ENCODE measurements around the gene GNAI1. TPM values are rescaled to one million over a fixed set of nuclear protein-coding genes. Genes with fewer than 3 reads are reported as not detected.

Gene GNAI1
- total and polyA plus RNA-seq, 10 of the 15 experiments (the other 5 are each of a cell fraction or from before 2014, with no cell fraction given), result not detected

DNA sequence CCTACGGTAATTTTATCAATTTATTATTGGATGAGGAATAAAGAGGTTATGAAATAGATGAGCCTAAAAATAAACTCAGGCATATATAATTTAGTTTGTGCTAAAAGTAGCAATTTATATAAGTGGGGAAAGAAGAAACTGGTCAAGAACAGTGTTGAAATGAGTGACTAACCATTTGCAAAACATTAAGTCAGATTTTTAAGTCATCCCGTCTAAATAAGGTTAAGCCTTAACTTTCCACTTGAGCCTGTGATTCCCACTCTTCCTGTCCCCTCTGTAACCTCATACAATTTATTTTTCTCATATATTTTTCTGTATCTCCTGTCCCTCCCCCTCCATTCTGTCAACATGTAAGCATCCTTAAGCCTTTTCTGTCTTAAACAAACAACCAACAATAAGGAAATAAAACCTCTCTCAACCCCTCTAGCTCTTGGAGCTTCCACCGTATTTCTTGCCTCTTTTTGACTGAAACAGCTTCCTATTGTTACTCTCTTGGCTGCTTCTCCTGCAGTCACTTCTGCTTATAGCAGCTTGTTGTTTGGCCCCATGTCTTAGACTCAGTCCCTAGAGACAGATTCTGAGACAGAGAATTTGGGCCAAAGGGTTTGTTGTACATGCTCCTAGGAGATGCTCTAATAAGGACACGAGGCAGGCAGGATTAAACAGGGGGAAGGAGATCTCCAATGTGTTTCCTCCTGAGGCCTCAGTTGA lies 109.7 kb downstream of the GNAI1 start:
- Histone ChIP-seq H4K20me1 (ENCODE audit: control insufficient read depth, insufficient read depth) (no peaks in the 10 kb centered on the region), H3K27me3 (replicated peaks in 1 of 2; ENCODE audit: control insufficient read depth in 2 of 2, insufficient read depth in 2 of 2, low read length in 1 of 2) (no peaks in the 10 kb centered on the region), H3K9ac (ENCODE audit: control insufficient read depth, insufficient read depth, low read length) (no peak overlapping the region), H3K4me3 (no peak overlapping the region), H3K4me1 (ENCODE audit: control insufficient read depth, insufficient read depth, low read length) (no peaks in the 10 kb centered on the region), H3K27ac (ENCODE audit: control insufficient read depth, insufficient read depth) (no peak overlapping the region), H2AFZ (ENCODE audit: control insufficient read depth, low read depth, low read length) (no peak overlapping the region), H3K36me3 (ENCODE audit: control insufficient read depth in 2 of 2, insufficient read depth in 2 of 2, low read length in 1 of 2) (no peaks in the 10 kb centered on the region), H3K9me3 (replicated peaks; ENCODE audit: control insufficient read depth, insufficient read depth, low read length) (no peaks in the 10 kb centered on the region), H3K79me2 (ENCODE audit: control insufficient read depth, insufficient read depth, low read length) (no peaks in the 10 kb centered on the region), H3K4me2 (ENCODE audit: control insufficient read depth, insufficient read depth) (no peak overlapping the region)
- FAIRE-seq, result no peak
- no peak for ATAC-seq
- RAD21 ChIA-PET (ENCODE audit: unreplicated experiment), result no interaction called here
- intact Hi-C loops (cut with micrococcal nuclease; ENCODE audit: unreplicated experiment) (no loop called here), in situ Hi-C loops (cut with MboI) (no loop called here)
- POLR2A ChIA-PET, result no interaction called here
- TF ChIP-seq CHD4 (IDR thresholded peaks at IDR 0.05) (no peak), ZBED1 (IDR thresholded peaks at IDR 0.05; ENCODE audit: borderline replicate concordance) (no peak), MTA3 (IDR thresholded peaks at IDR 0.05; ENCODE audit: borderline replicate concordance, low read length) (no peak), EZH2 (IDR thresholded peaks at IDR 0.05; ENCODE audit: borderline replicate concordance, control insufficient read depth, low read depth, low read length) (no peak), TCF3 (IDR thresholded peaks at IDR 0.05; ENCODE audit: borderline replicate concordance, insufficient read depth, low read depth, low read length) (no peak), EGR1 (IDR thresholded peaks at IDR 0.05; ENCODE audit: borderline replicate concordance in 1 of 2, low read depth in 2 of 2, low read length in 2 of 2) (no peak), CBX3 (IDR thresholded peaks at IDR 0.05; ENCODE audit: borderline replicate concordance, low read depth) (no peak), SMARCA5 (IDR thresholded peaks at IDR 0.05) (no peak), STAT1 (conservative IDR thresholded peaks at IDR 0.05) (no peak), NFIC (IDR thresholded peaks at IDR 0.05; ENCODE audit: low read depth, low read length) (no peak), MYC (IDR thresholded peaks at IDR 0.05; ENCODE audit: insufficient read depth, insufficient read length, insufficient replicate concordance, low read length, severe bottlenecking) (no peak), SUZ12 (IDR thresholded peaks at IDR 0.05; ENCODE audit: unreplicated experiment) (no peak)
- TF ChIP-seq, protein P1, sequence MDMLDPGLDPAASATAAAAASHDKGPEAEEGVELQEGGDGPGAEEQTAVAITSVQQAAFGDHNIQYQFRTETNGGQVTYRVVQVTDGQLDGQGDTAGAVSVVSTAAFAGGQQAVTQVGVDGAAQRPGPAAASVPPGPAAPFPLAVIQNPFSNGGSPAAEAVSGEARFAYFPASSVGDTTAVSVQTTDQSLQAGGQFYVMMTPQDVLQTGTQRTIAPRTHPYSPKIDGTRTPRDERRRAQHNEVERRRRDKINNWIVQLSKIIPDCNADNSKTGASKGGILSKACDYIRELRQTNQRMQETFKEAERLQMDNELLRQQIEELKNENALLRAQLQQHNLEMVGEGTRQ (IDR thresholded peaks at IDR 0.05; ENCODE audit: borderline replicate concordance, low read depth, low read length), result no peak
- TF ChIP-seq, protein P2, sequence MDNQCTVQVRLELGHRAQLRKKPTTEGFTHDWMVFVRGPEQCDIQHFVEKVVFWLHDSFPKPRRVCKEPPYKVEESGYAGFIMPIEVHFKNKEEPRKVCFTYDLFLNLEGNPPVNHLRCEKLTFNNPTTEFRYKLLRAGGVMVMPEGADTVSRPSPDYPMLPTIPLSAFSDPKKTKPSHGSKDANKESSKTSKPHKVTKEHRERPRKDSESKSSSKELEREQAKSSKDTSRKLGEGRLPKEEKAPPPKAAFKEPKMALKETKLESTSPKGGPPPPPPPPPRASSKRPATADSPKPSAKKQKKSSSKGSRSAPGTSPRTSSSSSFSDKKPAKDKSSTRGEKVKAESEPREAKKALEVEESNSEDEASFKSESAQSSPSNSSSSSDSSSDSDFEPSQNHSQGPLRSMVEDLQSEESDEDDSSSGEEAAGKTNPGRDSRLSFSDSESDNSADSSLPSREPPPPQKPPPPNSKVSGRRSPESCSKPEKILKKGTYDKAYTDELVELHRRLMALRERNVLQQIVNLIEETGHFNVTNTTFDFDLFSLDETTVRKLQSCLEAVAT (IDR thresholded peaks at IDR 0.05), result no peak
- TF ChIP-seq, protein P3, sequence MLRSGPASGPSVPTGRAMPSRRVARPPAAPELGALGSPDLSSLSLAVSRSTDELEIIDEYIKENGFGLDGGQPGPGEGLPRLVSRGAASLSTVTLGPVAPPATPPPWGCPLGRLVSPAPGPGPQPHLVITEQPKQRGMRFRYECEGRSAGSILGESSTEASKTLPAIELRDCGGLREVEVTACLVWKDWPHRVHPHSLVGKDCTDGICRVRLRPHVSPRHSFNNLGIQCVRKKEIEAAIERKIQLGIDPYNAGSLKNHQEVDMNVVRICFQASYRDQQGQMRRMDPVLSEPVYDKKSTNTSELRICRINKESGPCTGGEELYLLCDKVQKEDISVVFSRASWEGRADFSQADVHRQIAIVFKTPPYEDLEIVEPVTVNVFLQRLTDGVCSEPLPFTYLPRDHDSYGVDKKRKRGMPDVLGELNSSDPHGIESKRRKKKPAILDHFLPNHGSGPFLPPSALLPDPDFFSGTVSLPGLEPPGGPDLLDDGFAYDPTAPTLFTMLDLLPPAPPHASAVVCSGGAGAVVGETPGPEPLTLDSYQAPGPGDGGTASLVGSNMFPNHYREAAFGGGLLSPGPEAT (IDR thresholded peaks at IDR 0.05; ENCODE audit: low read depth), result no peak
- CTCF ChIA-PET, result no interaction called here
- SMC1A ChIA-PET (ENCODE audit: uncharacterized antibody, unreplicated experiment), result interaction anchor here (0.9 kb wide), 1 partner anchor 11 kb away, joined by 3 read pairs; no protein-coding TSS in a partner anchor
- no peak for DNase-seq (ENCODE audit: low read depth, low spot score)
- no TSS peak for BruUV-seq (replicated peaks)
- 14% methylated on average over 4 of the region's 4 CpGs for WGBS (ENCODE audit: insufficient coverage, insufficient replicate concordance, low lambda C conversion rate, missing lambda C conversion rate)

All from GM12878 (cell line).